Anterior cingulate cortex (tissue), 58 donors: ENCODE results near the gene ANKS1A.

ENCODE experiments used
- DNase-seq, 58 donors: peaks; one replicate each; lab custom pipeline; 2025; lab: John Stamatoyannopoulos, UW

Gene ANKS1A

DNA sequence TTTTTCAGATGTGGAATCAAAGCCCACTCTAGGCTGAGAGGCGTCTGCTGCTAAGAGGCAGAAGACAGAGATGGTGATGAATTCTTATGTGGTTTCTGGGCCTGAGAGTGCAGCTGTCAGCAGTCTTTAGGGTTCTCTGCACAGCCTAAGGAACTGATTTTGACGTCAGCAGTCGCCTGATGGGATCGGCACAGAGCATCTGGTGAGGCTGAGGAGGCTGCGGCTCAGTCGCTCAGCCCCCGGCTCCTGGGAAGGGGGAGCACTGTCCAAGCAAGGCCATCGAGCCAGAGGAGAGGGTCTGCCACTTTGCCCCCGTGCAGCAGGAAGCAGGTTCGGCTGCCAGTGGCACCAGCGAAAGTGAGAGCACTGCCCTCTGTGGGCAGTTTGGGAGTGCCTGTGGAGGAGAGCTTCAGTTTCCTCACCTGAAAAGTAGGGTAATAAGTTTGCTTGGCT, 159.6 kb downstream of the ANKS1A start:
- DNase-seq: peak in 53 of 58 donors; percentile 11 to 86 (median 61)

DNA sequence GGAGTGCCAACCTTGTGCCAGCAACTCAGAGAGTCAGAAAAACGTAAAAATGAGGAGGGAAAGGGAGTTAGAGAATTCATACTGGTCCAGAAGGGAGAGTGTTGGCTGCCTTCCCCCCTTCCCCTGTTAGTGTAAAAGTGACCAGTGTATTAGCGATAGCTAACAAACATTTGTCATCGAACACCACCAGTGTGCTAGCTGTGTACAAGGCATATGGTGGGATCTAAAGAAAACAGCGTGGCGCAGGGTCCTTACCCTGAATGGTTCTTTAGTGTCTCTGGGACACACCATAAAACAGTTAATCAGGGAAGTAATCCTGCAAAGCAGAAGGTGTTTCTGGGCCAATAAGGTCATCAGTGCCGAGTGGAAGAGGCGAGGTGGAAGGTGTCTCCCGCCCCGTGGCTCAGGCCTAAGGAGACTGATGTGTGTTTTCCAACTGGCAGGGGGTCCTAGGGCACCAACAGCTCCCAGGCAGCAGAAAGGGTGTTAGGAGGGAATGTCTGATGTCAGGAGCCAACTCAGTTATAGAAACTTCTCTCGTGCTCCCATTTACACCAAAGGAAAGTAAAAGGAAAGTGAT, 160.2 kb downstream of the ANKS1A start:
- DNase-seq: peak in 1 of 58 donors; percentile 37

DNA sequence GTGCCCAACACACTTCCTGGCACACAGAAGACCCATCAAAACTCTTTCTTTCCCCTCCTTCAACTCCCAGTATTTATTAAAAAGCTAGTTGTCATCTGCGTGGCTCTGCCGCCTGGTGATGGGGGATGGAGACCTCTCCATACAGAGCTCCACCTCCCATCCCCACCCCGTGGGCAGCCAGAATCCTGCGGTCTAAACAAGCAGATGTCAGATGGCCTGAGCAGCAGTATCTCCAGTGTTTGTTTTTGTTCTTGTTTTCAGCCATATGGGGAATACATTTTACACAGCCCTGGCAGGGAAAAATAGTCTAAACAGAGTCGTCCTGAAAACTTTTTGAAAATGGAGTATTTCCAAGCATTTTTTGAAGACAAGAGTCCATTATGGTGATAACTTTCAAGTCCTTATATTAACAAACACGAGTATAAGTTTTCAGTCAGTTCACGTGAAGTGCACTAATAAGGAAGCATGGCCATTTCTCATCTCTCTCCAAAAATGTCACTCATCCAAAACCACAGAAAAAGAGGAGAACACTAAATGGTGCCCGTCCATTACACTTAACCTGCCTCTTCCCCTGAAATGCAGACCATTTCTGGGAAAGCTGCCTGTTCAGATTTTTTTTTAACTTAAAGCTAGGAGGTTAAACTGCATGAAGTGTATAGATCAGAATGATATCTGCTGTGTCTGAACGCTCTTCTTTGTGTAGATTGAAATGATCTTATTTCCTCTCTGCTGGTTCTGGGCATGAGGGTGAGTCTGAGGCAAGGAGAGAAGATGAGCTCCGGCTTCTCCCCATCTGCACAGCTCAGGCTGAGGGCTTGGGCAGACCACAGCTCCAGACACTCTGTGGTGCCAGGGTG, 161.1 kb downstream of the ANKS1A start:
- DNase-seq: peak in 44 of 58 donors; percentile 8 to 72 (median 46)

DNA sequence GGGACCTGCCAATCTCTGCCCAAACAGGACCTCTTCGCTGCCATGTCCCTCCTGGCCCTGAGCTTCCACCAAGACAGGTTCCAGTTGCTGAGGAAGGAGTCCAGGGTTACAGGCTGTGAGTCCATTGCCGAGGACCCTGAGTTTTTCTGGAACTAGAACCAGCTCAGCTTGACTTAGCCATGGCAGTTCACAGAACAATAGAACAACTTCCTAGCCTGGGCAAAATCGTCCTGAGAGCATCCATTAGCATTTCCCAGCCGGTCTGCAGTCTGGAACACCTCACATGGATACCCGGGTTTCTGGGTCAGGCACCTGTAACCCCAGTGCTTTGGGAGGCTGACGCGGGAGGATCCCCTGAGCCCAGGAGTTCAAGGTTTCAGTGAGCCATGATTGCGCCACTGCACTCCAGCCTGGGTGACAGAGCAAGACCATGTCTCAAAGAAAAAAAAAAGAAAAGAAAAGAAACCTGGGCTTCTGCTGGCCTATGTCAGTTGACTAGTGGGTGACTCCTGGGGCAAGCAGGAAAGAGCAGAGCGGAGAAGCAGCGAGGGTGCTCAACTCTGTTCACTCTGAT, 161.8 kb downstream of the ANKS1A start:
- DNase-seq: peak in 2 of 58 donors; percentile 13 to 40

DNA sequence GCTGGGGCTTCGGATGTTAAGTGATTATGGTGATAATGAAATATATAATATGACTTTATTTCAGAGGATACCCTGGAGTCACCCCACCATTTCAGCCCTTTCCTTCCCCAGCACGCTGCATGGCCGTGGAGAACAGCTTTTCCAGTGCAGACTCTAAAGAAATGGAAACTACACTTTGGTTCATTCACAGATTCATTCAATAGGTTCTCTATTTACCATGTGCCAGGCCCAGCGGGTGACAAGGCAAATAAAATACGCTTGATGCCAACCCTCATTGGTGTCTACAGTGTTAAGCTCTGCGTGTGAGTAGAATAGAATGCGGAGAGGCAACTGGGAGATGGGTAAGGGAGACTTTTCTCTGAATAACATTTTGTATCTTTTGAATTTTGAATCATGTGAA, 162.3 kb downstream of the ANKS1A start:
- peak in 15 of 58 donors; percentile 8 to 77 (median 41) for DNase-seq

DNA sequence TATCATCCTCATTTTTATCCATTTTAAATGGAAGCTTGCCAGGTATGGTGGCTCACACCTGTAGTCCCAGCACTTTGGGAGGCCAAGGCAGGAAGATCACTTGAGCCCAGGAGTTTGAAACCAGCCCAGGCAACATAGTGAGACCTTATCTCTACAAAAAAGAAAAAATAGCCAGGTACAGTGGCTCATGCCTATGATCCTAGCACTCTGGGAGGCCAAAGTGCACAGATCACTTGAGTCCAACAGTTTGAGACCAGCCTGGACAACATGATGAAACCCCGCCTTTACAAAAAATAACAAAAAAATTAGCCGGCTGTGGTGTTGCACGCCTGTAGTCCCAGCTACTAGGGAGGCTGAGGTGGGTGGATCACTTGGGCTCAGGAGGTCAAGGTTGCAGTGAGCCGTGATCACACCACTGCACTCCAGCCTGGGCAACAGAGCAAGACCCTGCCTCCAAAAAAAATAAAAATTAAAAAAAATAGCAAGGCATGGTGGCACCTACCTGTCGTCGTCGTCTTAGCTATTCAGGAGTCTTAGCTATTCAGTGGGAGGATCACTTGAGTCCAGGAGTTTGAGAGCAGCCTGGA, 163.0 kb downstream of the ANKS1A start:
- no peak for DNase-seq

DNA sequence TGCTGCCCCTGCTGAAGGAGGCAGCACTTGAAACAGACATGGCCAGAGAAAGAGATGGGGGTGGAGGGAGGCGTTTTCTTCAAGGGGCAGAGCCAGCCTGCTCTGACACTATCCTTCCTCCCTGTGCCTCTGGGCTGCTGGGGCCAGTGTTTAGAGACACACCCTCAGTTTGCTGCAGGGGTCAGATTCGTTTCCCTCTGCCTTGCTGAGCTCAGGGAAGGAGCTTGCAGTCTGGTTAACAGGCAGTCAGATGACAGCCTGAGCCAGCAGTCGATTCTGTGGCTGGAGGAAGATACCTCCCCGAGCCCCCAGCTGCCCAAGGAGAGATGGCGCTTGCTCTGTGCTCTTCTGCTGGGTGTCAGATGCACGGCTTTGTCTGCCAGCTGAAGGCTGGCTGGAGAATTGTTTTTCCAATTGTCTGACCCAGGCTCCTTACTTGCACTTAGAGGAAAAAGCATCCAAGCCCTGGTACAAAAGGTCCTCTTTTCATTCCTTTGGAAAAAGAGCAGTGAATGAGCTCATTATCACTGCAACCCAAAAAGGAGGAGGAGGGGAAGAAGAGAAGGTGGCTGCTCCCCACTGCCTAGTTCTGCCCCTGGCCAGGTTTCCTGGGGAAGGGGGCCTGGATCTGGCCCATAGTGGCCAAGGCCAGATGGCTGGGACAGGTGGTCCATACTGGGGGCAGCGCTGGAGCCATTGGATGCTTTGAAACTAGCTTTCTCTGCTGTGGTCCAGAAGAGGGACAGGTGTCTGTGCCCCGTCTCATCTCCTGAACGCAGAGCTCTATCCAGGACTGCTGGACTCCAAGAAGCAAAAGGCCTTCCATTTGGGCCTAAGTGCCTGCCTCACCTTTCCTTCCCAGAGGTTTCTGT, 163.9 kb downstream of the ANKS1A start:
- peak in 45 of 58 donors; percentile 18 to 81 (median 44) for DNase-seq

DNA sequence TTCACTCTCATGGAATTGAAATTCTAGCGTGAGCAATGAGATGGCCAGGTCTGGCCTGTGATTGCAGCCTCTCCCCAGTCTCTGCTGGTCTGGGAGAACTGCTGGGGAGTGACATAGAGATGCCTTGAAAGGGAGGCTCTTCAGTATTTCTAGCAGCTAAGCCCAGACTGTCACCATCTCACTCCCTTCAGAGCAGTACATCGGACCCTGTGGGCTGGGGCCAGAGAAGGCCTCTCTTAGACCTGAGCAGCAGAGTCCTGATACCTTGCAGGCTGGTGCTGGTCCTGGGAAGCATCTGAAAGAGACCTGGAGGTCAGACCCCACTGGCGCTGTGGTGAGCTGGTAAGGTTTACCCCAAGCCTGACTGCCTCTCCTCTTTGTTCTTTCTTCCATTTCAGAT, 164.6 kb downstream of the ANKS1A start:
- no peak for DNase-seq

DNA sequence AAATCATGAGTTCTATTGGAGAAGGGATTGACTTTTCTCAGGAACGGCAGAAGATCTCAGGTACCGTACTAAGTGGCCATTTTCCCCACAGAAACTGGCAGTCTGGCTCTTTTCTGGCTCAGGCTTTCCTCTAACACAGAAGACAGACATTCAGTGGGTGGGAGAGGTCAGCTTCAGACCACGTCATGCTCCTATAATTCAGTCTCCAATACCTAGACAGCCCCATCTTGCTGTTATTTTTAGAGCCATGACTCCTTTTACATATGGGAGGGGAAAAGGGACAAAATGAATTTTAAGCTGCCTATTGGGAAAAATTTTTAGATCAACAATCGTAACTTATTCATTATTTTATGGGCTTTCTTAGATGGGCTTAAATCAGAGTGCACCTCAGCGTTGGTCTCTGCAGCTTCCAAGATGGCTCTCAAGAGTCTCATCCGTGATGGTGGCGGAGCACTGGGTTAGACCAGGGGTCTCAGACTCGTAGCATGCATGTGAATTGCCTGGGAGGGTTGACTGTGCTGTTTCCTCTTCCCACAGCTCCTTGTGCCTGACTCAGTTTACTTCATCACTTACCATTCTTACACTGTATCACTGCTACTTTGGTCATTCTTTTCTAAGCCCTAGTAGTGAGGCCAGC, 165.2 kb downstream of the ANKS1A start:
- DNase-seq: no peak

DNA sequence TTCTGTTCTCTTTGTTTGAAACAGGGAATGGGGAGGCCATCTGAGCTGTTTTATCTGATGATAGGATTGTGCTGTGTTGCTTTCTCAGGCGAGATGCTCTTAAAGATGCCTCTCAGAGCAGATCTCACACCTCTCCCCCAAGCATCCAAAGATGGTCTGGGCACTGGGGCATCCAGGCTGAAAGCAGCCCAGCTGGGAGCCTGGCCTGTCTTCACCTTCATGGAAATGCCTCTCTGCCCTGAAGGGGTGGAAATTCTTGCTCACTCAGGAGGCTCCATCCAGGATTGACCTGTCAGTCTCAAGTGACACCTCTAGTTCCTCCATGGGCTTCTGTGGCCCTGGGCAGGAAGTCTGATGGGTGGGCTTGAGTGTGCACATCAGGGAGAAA, 165.7 kb downstream of the ANKS1A start:
- DNase-seq: no peak

DNA sequence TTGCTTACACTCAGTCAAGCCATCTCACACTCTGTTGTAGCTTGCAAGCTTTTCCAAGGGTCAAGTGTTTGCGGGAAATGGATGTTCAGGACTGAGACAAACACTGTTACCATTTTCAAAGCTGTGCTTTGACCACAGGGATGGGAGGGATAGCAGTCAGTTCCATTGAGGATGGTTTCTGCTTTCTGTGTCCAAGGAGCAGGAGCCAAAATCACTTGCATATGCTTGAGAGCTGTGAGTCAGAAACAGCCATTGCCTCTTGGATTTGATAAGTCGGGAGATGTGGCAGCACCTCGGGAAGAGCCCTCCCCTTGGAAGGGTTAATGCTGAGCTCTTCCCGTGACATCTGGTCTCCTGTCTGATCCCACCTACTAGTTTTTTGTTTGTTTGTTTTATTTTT, 166.8 kb downstream of the ANKS1A start:
- no peak for DNase-seq

DNA sequence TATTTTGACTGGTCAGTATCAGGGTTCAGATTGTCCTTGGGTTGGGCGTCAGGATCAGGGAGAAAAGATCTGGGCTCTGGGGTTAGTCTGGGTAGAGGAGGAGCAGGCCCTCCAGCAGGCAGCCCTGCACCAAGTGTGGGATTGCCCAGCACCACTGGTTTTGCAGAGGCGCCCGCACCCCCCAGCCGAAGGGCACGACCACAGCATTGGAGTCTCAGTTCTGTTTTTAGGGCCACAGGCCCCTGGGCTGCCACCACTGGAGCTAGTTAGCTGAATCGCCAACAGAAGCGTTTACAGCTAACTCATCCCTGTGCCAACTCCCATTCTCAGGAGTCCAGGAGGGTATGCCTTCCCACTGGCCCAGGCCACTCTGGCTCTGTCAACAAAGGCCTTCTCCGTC, 167.9 kb downstream of the ANKS1A start:
- DNase-seq: no peak

DNA sequence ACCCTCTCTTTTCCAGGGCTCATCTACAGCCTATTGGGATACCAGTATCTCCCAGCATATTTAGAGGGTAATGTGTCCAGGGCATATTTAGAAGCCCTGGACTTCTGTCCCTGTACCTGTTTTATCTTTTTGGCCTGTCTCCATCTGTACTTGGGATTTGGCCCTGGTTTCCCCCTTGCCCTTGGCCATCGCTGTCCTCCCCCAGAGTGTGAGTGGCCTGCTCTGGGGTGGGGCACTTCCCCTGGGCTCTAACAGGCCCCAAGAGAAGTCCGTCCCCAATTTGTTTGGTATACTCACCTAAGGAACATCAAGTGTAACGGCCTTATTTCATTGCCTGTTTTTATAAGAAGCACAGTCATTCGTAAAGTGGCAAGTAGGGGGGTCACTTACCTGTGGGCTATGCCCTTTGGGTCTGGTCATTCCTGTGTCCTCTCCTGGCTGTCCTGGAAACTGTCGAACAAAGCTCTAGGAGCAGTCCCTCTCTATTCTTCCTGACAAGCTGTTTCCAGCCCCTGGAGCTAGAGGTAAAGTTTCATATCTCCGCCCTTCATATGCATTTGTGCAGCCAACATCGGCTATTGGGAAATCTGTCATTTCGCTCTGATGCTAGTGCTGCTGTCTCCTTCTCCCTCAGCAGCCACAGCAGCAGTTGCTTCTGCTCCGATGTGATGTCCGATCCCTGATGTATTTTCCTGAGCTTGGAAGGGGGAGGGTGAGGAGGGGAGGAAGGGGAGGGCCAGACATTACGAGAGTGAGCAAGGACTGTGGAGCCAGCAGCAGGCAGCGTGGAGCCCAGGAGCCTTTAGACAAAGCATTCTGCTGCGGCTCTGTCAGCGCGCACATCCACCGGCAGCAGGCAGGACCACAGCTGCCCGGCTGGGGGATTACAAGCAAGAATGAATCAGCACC, 168.6 kb downstream of the ANKS1A start:
- peak in 16 of 58 donors; percentile 15 to 60 (median 27) for DNase-seq

DNA sequence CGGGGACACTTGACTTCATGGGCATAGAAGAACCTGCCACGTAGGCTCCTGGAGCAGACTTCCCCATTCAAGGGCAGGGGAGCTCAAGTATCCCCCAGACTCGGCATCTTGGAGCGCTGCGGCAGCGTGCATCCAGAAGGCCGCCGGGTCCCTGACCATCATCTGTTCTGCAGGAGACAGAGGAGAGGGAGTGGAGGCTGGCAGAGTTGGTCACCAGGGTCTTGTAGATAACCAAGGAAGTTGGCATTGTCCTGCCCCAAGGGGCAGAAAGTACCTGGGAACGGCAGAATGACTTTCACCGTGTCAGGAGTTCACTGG, 169.3 kb downstream of the ANKS1A start:
- no peak for DNase-seq

DNA sequence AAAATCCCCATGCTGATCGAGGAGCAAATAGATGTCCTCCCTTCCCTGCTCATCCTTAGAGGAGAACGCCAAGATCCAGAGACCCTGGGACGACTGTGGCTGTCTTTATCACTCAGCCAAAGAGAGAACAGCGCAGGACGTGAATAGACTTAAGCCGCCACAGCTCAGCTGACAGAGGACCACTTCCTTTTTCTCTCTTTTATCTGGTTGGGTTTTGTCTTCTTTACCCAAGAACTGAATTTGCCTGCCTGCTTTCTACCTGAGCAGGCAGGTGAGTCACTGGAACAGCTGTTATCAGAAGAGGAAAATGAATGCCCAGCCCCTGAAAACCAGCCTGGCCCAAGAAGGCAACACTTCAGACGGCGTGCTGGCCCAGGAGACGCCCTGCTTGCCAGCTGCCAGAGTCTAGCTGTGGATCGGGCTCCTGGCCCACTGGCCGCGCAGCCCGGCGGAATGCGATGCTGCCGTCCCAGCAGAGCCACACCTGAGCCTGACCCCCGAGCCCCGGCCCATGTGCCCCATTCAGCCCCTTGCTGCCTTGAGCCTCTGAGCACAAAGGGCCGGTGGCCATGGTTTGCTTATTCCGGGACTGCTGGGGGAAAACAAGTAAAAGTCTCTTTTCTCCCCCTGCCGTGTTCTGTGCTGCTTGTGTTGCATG, 169.9 kb downstream of the ANKS1A start:
- DNase-seq: no peak

DNA sequence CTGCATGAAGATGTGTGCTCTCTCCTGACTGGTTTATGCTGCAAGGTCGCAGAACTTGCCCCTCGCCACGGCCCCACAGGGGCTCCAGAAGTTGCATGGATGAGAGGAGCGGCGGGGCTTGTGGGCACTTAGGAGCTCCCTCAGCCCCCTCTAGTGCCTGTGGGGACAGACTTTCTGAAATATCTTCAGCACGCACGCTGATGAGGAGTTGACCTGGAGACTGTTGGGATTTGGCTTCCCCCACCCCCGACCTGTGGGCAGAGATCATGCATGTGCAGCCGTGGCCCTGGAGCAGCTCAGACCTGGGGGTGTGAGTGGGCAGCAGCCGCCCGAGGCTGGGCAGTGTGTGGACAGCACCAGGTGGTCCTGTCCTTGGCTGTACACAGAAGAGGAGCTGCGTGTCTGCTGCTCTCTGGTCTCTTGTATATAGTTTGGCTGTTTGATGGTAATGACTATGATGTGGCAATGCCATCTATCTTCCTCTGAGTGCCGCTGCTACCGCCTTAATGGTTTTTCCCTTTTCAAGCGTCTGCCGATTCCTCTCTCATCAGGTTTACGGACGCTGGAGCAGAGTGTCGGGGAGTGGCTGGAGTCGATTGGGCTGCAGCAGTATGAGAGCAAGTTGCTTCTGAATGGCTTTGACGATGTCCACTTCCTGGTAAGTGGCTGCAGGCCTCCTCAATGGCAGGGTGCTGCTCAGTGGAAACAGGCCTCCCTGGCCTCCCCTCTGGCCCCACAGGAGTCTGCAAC, 170.7 kb downstream of the ANKS1A start:
- peak in 2 of 58 donors; percentile 22 to 23 for DNase-seq

DNA sequence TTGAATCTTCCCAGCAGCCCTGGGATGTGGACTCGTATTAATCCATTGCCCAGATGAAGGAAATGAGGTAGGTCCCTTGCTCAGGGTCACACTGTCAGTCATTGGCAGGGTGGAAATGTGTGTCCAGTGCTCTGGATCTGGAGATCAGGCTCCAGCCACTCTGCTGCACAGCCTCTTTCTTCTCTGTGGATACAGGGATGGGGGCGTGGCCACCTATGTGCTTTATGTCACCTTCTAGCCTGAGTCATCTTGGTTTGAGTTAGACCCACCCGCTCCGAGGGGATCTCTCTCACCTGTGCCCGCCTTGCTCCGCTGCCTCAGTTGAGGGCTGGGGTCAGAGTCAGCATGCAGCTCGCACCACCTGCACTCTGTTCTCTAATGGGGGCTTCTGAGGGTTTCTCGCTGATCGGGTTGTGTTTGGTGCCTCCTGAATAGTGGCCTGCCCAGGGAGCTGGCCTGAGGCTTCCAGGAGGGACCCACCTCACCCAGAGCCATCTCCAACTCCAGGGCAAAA, 172.1 kb downstream of the ANKS1A start:
- DNase-seq: no peak
